ENCODE results near the gene PRPH. TPM values are rescaled to one million over a fixed set of nuclear protein-coding genes. Genes with fewer than 3 reads are reported as not detected.
A peak's percentile ranks its signal among the peaks of the same experiment; 100 is the strongest.

Gene PRPH
- total and polyA plus RNA-seq, 9 of the 15 experiments (the other 6 are each of a cell fraction or from before 2014, with no cell fraction given) = 0.27 to 1.9 (median 1.3) TPM; not detected in 1

DNA sequence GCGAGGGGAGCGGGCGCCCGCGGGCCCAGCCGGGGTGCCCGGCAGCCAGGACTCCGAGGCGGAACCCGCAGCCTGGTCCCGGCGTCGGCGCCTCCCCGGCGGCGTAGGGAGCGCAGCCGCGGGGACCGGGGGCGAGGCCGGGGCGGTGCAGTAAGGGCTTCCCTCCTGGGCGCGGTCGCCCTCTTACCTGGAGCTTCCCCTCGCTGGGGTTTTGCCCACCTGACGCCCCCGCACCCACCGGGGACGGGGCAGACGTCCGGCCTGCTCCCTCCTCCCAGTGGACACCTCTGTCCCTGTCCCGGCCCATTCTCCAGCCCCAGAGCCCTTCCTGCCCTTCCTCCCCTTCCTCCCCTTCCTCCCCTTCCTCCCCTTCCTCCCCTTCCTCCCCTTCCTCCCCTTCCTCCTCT, 30.5 kb upstream of the PRPH start (continued):
- TF ChIP-seq, protein P1, sequence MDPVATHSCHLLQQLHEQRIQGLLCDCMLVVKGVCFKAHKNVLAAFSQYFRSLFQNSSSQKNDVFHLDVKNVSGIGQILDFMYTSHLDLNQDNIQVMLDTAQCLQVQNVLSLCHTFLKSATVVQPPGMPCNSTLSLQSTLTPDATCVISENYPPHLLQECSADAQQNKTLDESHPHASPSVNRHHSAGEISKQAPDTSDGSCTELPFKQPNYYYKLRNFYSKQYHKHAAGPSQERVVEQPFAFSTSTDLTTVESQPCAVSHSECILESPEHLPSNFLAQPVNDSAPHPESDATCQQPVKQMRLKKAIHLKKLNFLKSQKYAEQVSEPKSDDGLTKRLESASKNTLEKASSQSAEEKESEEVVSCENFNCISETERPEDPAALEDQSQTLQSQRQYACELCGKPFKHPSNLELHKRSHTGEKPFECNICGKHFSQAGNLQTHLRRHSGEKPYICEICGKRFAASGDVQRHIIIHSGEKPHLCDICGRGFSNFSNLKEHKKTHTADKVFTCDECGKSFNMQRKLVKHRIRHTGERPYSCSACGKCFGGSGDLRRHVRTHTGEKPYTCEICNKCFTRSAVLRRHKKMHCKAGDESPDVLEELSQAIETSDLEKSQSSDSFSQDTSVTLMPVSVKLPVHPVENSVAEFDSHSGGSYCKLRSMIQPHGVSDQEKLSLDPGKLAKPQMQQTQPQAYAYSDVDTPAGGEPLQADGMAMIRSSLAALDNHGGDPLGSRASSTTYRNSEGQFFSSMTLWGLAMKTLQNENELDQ (CRISPR knock-in tag; IDR thresholded peaks at IDR 0.05; ENCODE audit: borderline replicate concordance) = peak; percentile 57; the same call in 1 of the 2 replicates
- TF ChIP-seq RFX5 (IDR thresholded peaks at IDR 0.05; ENCODE audit: low read depth, low read length) = no peak
- TF ChIP-seq, protein P2, sequence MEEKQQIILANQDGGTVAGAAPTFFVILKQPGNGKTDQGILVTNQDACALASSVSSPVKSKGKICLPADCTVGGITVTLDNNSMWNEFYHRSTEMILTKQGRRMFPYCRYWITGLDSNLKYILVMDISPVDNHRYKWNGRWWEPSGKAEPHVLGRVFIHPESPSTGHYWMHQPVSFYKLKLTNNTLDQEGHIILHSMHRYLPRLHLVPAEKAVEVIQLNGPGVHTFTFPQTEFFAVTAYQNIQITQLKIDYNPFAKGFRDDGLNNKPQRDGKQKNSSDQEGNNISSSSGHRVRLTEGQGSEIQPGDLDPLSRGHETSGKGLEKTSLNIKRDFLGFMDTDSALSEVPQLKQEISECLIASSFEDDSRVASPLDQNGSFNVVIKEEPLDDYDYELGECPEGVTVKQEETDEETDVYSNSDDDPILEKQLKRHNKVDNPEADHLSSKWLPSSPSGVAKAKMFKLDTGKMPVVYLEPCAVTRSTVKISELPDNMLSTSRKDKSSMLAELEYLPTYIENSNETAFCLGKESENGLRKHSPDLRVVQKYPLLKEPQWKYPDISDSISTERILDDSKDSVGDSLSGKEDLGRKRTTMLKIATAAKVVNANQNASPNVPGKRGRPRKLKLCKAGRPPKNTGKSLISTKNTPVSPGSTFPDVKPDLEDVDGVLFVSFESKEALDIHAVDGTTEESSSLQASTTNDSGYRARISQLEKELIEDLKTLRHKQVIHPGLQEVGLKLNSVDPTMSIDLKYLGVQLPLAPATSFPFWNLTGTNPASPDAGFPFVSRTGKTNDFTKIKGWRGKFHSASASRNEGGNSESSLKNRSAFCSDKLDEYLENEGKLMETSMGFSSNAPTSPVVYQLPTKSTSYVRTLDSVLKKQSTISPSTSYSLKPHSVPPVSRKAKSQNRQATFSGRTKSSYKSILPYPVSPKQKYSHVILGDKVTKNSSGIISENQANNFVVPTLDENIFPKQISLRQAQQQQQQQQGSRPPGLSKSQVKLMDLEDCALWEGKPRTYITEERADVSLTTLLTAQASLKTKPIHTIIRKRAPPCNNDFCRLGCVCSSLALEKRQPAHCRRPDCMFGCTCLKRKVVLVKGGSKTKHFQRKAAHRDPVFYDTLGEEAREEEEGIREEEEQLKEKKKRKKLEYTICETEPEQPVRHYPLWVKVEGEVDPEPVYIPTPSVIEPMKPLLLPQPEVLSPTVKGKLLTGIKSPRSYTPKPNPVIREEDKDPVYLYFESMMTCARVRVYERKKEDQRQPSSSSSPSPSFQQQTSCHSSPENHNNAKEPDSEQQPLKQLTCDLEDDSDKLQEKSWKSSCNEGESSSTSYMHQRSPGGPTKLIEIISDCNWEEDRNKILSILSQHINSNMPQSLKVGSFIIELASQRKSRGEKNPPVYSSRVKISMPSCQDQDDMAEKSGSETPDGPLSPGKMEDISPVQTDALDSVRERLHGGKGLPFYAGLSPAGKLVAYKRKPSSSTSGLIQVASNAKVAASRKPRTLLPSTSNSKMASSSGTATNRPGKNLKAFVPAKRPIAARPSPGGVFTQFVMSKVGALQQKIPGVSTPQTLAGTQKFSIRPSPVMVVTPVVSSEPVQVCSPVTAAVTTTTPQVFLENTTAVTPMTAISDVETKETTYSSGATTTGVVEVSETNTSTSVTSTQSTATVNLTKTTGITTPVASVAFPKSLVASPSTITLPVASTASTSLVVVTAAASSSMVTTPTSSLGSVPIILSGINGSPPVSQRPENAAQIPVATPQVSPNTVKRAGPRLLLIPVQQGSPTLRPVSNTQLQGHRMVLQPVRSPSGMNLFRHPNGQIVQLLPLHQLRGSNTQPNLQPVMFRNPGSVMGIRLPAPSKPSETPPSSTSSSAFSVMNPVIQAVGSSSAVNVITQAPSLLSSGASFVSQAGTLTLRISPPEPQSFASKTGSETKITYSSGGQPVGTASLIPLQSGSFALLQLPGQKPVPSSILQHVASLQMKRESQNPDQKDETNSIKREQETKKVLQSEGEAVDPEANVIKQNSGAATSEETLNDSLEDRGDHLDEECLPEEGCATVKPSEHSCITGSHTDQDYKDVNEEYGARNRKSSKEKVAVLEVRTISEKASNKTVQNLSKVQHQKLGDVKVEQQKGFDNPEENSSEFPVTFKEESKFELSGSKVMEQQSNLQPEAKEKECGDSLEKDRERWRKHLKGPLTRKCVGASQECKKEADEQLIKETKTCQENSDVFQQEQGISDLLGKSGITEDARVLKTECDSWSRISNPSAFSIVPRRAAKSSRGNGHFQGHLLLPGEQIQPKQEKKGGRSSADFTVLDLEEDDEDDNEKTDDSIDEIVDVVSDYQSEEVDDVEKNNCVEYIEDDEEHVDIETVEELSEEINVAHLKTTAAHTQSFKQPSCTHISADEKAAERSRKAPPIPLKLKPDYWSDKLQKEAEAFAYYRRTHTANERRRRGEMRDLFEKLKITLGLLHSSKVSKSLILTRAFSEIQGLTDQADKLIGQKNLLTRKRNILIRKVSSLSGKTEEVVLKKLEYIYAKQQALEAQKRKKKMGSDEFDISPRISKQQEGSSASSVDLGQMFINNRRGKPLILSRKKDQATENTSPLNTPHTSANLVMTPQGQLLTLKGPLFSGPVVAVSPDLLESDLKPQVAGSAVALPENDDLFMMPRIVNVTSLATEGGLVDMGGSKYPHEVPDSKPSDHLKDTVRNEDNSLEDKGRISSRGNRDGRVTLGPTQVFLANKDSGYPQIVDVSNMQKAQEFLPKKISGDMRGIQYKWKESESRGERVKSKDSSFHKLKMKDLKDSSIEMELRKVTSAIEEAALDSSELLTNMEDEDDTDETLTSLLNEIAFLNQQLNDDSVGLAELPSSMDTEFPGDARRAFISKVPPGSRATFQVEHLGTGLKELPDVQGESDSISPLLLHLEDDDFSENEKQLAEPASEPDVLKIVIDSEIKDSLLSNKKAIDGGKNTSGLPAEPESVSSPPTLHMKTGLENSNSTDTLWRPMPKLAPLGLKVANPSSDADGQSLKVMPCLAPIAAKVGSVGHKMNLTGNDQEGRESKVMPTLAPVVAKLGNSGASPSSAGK (IDR thresholded peaks at IDR 0.05) = no peak
- TF ChIP-seq SMARCB1 (IDR thresholded peaks at IDR 0.05; ENCODE audit: insufficient read length, low read depth) = no peak
- no peak for TF ChIP-seq NEUROD1 (IDR thresholded peaks at IDR 0.05; ENCODE audit: borderline replicate concordance, low read depth, low read length, partially characterized antibody)
- TF ChIP-seq, protein P3, sequence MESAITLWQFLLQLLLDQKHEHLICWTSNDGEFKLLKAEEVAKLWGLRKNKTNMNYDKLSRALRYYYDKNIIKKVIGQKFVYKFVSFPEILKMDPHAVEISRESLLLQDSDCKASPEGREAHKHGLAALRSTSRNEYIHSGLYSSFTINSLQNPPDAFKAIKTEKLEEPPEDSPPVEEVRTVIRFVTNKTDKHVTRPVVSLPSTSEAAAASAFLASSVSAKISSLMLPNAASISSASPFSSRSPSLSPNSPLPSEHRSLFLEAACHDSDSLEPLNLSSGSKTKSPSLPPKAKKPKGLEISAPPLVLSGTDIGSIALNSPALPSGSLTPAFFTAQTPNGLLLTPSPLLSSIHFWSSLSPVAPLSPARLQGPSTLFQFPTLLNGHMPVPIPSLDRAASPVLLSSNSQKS (CRISPR knock-in tag; IDR thresholded peaks at IDR 0.05) = no peak
- 0 out of 2 replicates have a peak, but pooled peaks have one; percentile 7 for TF ChIP-seq TAF15 (IDR thresholded peaks at IDR 0.05; ENCODE audit: low read depth, low read length)
- TF ChIP-seq NFYB (IDR thresholded peaks at IDR 0.05; ENCODE audit: extremely low read depth, insufficient read length) = no peak
- no peak for TF ChIP-seq SRSF9 (IDR thresholded peaks at IDR 0.05; ENCODE audit: borderline replicate concordance, low read depth, low read length)
- TF ChIP-seq RFX7 (CRISPR knock-in tag; IDR thresholded peaks at IDR 0.05) = no peak
- peak; percentile 86; the same call in 1 of the 2 replicates for TF ChIP-seq MTA1 (IDR thresholded peaks at IDR 0.05; ENCODE audit: borderline replicate concordance)
- 0 out of 2 replicates have a peak, but pooled peaks have one; percentile 0 for TF ChIP-seq SOX6 (IDR thresholded peaks at IDR 0.05)
- TF ChIP-seq ZC3H4 (CRISPR knock-in tag; IDR thresholded peaks at IDR 0.05; ENCODE audit: borderline replicate concordance) = no peak
- TF ChIP-seq KDM2B (CRISPR knock-in tag; IDR thresholded peaks at IDR 0.05) = no peak

Measured in K562 (cell line).